Right ventricle myocardium superior (tissue), 1 donor: ENCODE results near the gene ANKRD2. TPM values are rescaled to one million over a fixed set of nuclear protein-coding genes. Genes with fewer than 3 reads are reported as not detected.
"Not testable (repeated sequence)": the region's sequence is repeated elsewhere in the genome, so short reads cannot be mapped to it uniquely, and the experiment has no call there.

Experiments
- ATAC-seq: fragments of 200-7000 bp; cut with Tn5 transposase; one replicate; pipeline ENCODE4 v1.9.1; 2020; ENCODE audit warnings: mild to moderate bottlenecking; ENCODE audit not compliant: poor library complexity
- DNase-seq: peaks from one replicate; pipeline ENCODE4 v3.0.0-alpha.2; 2020
- intact Hi-C: fragments of 100-400 bp; cut with DNase I; formaldehyde crosslinking; loops from one replicate; pipeline ENCODE4 v1.11.2; 2022
- total RNA-seq: library from RNA; stranded (reverse); fragmentation: NEBNext Ultra II Directional; extraction: Animal tissue kit (Norgen Biotek cat#: 25700); gene quantifications from one replicate; pipeline ENCODE4 v1.2.1, GENCODE V29; 2021
- donor health status: DM: no; HTN: yes; CAD: no; lungs with severe emphysema.

The ANKRD2 gene
- total RNA-seq, 1 donor from 2014 or later = 152 TPM

- intact Hi-C loops = no loop called here
- ATAC-seq = peak; percentile 77
- peak; percentile 78 for DNase-seq
These were observed 30.2 kb upstream of the ANKRD2 start for GRCh38 chr10:97542169-97543024.

- peak; percentile 83 for ATAC-seq
- intact Hi-C loops = no loop called here
- DNase-seq = peak; percentile 81
These were observed 29.5 kb upstream of the ANKRD2 start for GRCh38 chr10:97543025-97543546.

- ATAC-seq (no peak), DNase-seq (no peak)
- intact Hi-C loops = no loop called here
These were observed 25.9 kb upstream of the ANKRD2 start for GRCh38 chr10:97546456-97547270.

- intact Hi-C loops = no loop called here
- no peak for ATAC-seq
- no peak for DNase-seq
These were observed 25.3 kb upstream of the ANKRD2 start for GRCh38 chr10:97547271-97547600.

GRCh38 chr10:97547962-97548361 lies 24.6 kb upstream of the ANKRD2 start:
- peak; percentile 66 for ATAC-seq
- no peak for DNase-seq
- intact Hi-C loops = no loop called here

- DNase-seq (no peak), ATAC-seq (no peak)
- intact Hi-C loops = no loop called here
These were observed 23.6 kb upstream of the ANKRD2 start for GRCh38 chr10:97548828-97549455.

GRCh38 chr10:97549587-97550322 lies 22.8 kb upstream of the ANKRD2 start:
- DNase-seq = peak; percentile 59
- intact Hi-C loops = no loop called here
- peak; percentile 20 for ATAC-seq

- intact Hi-C loops = no loop called here
- DNase-seq (no peak), ATAC-seq (no peak)
These were observed 22.0 kb upstream of the ANKRD2 start for GRCh38 chr10:97550336-97551149.

- intact Hi-C loops = no loop called here
- DNase-seq = no peak
- no peak for ATAC-seq
These were observed 21.3 kb upstream of the ANKRD2 start for GRCh38 chr10:97551271-97551670.

- intact Hi-C loops = loop anchor here (2.0 kb wide), 1 partner anchor 91 kb away; no protein-coding TSS in a partner anchor
- DNase-seq = peak; percentile 86
- peak; percentile 96 for ATAC-seq
These were observed 19.0 kb upstream of the ANKRD2 start for GRCh38 chr10:97553575-97554031.

- DNase-seq, ATAC-seq, intact Hi-C loops: not testable (repeated sequence)
These were observed 18.2 kb upstream of the ANKRD2 start for GRCh38 chr10:97554336-97554735.

- DNase-seq, ATAC-seq, intact Hi-C loops: not testable (repeated sequence)
These were observed 17.0 kb upstream of the ANKRD2 start for GRCh38 chr10:97555541-97555940.

GRCh38 chr10:97560731-97561381 lies 11.7 kb upstream of the ANKRD2 start:
- intact Hi-C loops, ATAC-seq: not testable (repeated sequence)
- DNase-seq = peak; percentile 56

- ATAC-seq, DNase-seq, intact Hi-C loops: not testable (repeated sequence)
These were observed 11.0 kb upstream of the ANKRD2 start for GRCh38 chr10:97561386-97562077.

GRCh38 chr10:97562329-97562728 lies 10.2 kb upstream of the ANKRD2 start:
- ATAC-seq, DNase-seq, intact Hi-C loops: not testable (repeated sequence)

GRCh38 chr10:97563337-97563736 lies 9.2 kb upstream of the ANKRD2 start:
- DNase-seq (no peak), ATAC-seq (no peak)
- intact Hi-C loops = no loop called here
